AG04449 (cell line): ENCODE measurements around the gene NFIA.

Experiments used
- CTCF ChIA-PET: fragments of 350-600 bp; formaldehyde crosslinking; extraction: SDS; loops from one replicate; lab custom pipeline; 2021; ENCODE audit warnings: antibody characterized with exemption; lab: Yijun Ruan, JAX
- POLR2A ChIA-PET: fragments of 400-600, 350-600 bp; formaldehyde crosslinking; extraction: SDS; loops from one replicate; lab custom pipeline; 2020; ENCODE audit warnings: antibody characterized with exemption, inconsistent platforms; lab: Yijun Ruan, JAX
- DNase-seq: peaks from one replicate; pipeline ENCODE4 v3.0.0-alpha.2; 2010; ENCODE audit warnings: low read depth, low spot score
- H3K4me3 ChIP-seq: 2 replicates; pipeline ENCODE4 v1.5.1; 2011; ENCODE audit warnings: low read depth, mild to moderate bottlenecking, control low read depth, low read length
- TF ChIP-seq, protein P1 (sequence below): IDR thresholded peaks from one replicate; pipeline ENCODE4 v1.5.1; 2011; ENCODE audit warnings: mild to moderate bottlenecking, moderate library complexity, low read length, control low read depth, inconsistent platforms; ENCODE audit not compliant: insufficient read depth; ENCODE audit errors: missing control alignments

The NFIA gene

DNA sequence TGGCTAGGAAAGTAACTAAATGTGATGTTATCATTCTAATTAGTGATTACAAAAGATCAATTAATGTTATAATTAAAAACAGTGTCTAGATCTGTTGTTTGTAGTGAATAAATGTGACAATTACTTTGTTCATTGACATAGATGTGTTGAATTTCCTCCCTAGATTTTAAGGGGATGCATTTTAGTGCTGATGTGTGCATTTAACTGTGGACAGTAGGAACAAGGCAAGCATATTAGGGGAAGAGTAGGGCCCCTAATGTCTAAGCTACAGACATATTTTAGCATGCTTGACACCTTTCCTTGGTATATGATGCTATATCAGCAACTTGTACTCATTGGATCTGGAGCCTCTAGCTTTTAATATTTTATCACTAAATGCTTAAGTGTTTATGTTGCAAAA lies 48.9 kb downstream of the NFIA start:
- ChIA-PET CTCF (interaction anchor here (1.0 kb wide), 1 partner anchor 48 kb away, joined by 3 read pairs; no protein-coding TSS in a partner anchor), POLR2A (no interaction called here)
- no peak overlapping the region for H3K4me3 ChIP-seq
- no peak for DNase-seq
- TF ChIP-seq, protein P1, sequence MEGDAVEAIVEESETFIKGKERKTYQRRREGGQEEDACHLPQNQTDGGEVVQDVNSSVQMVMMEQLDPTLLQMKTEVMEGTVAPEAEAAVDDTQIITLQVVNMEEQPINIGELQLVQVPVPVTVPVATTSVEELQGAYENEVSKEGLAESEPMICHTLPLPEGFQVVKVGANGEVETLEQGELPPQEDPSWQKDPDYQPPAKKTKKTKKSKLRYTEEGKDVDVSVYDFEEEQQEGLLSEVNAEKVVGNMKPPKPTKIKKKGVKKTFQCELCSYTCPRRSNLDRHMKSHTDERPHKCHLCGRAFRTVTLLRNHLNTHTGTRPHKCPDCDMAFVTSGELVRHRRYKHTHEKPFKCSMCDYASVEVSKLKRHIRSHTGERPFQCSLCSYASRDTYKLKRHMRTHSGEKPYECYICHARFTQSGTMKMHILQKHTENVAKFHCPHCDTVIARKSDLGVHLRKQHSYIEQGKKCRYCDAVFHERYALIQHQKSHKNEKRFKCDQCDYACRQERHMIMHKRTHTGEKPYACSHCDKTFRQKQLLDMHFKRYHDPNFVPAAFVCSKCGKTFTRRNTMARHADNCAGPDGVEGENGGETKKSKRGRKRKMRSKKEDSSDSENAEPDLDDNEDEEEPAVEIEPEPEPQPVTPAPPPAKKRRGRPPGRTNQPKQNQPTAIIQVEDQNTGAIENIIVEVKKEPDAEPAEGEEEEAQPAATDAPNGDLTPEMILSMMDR = no peak

DNA sequence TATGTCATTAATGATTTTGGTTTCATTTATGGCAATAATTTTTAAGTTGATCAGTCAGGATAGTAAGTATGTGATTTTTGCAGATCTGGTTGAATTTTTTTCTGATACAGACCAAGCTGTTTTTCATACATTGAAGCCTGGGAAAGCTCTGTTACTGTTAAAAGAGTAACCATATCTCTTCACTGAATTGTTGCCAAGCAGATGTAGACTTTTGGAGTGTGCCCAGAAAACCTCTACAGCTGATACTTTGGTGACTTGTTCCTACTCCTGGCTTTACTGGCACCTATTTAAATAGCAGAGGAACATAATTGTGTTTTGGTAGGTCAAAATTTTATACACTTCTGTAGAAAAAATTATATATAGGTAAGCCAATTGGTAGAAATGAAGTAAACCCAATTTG lies 49.4 kb downstream of the NFIA start:
- ChIA-PET POLR2A (no interaction called here), CTCF (no interaction called here)
- TF ChIP-seq, protein P1 = no peak
- no peak overlapping the region for H3K4me3 ChIP-seq
- no peak for DNase-seq

DNA sequence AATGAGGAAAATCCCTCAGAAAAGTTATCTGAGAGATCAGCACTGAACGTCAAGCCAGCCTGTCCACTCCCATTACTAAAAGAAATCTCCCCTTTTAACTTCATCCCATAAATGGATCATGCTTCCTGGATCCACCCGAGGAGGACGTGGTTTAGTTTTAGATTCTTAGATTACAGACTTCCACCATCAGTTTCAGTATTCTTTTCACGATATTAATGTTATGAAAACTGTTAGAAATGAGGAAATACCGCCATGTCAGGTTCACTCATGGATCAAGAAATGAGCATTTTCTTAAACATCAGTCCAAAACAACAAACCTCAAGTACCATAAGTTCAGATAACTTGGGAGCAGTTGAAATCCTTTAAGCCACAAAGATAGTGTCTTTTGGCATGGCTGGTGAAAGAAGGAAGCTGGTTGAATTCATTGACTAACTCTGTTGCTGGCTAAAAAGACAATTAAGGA lies 49.8 kb downstream of the NFIA start:
- no peak for DNase-seq
- POLR2A ChIA-PET = no interaction called here
- TF ChIP-seq, protein P1 = no peak
- no peak overlapping the region for H3K4me3 ChIP-seq
- CTCF ChIA-PET = no interaction called here

DNA sequence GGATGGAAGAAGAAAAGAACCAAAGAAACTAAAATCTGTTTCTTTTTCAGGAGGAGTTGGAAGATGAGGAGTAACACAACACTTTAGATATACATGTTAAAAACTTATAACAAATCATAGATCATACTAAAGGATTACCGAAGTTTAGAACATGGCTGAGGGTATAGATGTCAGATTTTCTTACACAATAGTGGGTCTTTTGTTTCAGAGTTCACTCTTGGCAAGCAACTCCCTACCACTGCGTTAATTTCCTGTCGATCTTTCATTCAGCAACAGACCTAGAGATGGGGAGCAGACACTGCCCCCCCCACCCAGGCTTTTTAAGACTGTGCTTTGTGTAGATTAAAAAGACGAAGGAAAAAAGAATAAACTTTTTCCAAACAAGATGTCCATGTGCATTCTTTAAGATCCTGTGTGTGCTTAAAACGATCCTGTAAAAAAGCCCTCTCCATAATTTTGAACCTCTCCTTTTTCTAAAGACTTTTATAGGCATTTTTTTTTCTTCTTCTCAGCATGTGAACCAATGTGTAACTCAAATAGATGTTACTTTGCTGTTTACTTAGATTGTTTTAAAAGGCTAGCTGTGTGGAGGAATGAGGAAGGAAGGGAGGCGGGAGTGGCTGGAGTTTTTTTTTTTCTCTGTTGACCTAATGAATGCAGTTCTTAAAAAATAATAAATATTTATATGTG lies 50.4 kb downstream of the NFIA start:
- no peak overlapping the region for H3K4me3 ChIP-seq

DNA sequence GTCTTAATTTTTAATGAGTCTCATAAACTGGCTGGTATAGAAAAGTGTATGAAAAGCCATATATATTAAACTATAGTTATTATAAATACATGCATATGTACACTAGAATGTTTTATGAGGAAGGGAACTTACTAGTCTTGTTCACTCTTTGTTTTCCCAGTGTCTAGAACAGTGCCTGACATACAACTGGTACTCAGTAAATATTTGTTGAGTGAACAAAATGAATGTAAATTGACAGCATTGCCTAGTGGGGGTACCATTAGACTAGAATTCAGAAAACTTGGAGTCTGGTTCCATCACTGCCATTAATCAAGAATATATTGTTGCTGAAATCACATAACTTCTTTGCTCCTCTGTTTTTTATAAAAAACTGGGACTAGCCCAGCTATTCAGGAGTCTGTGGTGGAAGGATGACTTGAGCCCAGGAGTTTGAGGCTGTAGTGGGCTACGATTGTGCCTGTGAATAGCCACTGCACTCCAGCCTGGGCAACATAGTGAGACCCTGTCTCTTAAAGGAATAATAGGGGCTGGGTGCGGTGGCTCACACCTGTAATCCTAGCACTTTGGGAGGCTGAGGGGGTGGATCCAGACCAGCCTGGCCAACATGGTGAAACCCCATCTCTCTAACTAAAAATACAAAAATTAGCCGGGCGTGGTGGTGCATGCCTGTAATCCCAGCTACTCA lies 51.1 kb downstream of the NFIA start:
- H3K4me3 ChIP-seq = no peak overlapping the region
- ChIA-PET CTCF (no interaction called here), POLR2A (no interaction called here)
- no peak for DNase-seq
- TF ChIP-seq, protein P1 = no peak

More for the DNA sequence above, 50.4 kb downstream of the NFIA start:
- TF ChIP-seq, protein P1 = no peak
- ChIA-PET CTCF (no interaction called here), POLR2A (no interaction called here)
- DNase-seq = no peak

DNA sequence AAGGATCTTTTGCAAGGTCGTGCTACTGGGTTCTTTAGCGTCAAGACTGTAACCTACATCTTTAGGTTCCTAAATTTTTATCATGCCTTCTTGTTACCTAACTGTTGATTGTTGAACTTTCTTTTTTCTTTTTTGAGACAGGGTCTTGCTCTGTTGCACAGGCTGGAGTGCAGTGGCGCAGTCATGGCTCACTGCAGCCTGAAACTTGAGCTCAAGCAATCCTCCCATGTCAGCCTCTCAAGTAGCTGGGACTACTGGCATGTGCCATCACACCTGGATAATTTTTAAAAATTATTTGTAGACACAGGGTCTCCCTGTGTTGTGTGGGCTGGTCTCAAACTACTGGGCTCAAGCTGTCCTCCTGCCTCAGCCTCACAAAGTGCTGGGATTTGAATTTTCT lies 52.9 kb downstream of the NFIA start:
- DNase-seq = no peak
- POLR2A ChIA-PET = no interaction called here
- TF ChIP-seq, protein P1 = no peak
- CTCF ChIA-PET = no interaction called here
- H3K4me3 ChIP-seq = no peak overlapping the region
